Measurements from ENCODE around the gene TRPM8. TPM values are rescaled to one million over a fixed set of nuclear protein-coding genes. Genes with fewer than 3 reads are reported as not detected.

Gene TRPM8
- total RNA-seq, 4 donors from 2014 or later, result not detected

DNA sequence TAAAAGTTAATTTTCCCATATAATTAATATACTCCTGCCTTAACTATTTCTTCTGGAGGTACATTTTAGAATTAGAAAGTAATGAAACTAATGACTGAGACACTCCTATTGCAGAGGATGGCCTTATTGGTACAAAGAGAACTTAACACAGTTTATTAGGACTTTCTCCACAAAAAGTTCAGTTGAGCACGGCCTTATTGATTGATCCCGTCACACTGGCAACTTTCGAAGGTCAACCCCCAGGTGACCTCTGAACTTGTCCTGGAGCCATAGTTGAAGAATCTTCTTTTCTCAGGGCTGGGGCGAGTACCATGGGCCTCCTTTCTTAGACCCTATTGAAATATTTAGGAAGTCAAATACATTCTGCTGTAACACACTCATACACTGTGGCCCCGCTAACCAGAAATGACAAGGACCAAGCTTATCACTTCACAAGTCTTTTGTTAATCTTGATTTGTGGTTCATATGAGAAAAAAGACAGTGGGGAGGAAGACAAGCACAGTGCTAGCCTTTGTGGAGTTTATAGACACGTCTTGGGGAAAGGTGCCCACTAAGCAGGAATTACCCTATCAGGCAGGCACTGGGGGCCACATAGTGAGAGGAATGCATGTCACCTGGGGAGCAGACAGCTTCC, 144.6 kb downstream of the TRPM8 start:
- H3K27ac ChIP-seq, result no peak overlapping the region
- no peak overlapping the region for H3K4me3 ChIP-seq
- no peak for TF ChIP-seq EP300 (IDR thresholded peaks at IDR 0.05)
- TF ChIP-seq POLR2AphosphoS5 (IDR thresholded peaks at IDR 0.05), result no peak
- TF ChIP-seq, protein P1, sequence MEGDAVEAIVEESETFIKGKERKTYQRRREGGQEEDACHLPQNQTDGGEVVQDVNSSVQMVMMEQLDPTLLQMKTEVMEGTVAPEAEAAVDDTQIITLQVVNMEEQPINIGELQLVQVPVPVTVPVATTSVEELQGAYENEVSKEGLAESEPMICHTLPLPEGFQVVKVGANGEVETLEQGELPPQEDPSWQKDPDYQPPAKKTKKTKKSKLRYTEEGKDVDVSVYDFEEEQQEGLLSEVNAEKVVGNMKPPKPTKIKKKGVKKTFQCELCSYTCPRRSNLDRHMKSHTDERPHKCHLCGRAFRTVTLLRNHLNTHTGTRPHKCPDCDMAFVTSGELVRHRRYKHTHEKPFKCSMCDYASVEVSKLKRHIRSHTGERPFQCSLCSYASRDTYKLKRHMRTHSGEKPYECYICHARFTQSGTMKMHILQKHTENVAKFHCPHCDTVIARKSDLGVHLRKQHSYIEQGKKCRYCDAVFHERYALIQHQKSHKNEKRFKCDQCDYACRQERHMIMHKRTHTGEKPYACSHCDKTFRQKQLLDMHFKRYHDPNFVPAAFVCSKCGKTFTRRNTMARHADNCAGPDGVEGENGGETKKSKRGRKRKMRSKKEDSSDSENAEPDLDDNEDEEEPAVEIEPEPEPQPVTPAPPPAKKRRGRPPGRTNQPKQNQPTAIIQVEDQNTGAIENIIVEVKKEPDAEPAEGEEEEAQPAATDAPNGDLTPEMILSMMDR (IDR thresholded peaks at IDR 0.05), result no peak
- no peak for TF ChIP-seq POLR2A (IDR thresholded peaks at IDR 0.05)
- H3K9me3 ChIP-seq, result no peaks in the 10 kb centered on the region
- no peaks in the 10 kb centered on the region for H3K36me3 ChIP-seq
- no peaks in the 10 kb centered on the region for H3K4me1 ChIP-seq
- WGBS, 2 donors (ENCODE audit: low coverage in 1 of 2), result 66 to 73% methylated on average over 6 of the region's 6 CpGs
- no peak for ATAC-seq
- peaks cover 14% of the 10 kb centered on the region for H3K27me3 ChIP-seq

DNA sequence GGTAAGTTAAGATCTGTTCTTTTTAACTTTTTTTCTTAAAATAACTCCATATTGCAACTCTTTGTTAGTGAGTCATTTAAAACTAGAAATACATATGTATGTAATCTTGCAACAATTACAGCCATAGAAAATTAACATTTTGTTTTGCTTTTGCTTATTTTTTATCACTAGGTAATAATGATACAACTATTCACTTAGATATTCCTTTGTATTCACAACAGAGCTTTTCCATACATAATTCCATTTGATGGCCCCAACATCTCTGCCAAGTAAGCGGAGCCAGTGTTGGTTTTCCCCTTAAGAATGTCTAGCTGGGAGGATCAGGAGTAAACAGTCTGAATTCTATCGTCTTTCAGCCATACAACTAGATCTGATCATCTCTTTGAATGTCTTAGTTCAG, 149.4 kb downstream of the TRPM8 start:
- no peak overlapping the region for H3K4me3 ChIP-seq
- no peaks in the 10 kb centered on the region for H3K4me1 ChIP-seq
- H3K27ac ChIP-seq, result no peak overlapping the region
- ATAC-seq, result no peak
- H3K27me3 ChIP-seq, result peaks cover 4% of the 10 kb centered on the region
- no peaks in the 10 kb centered on the region for H3K9me3 ChIP-seq
- 64 to 100% methylated on average over 1 to 2 of the region's 2 CpGs for WGBS, 2 donors (ENCODE audit: low coverage in 1 of 2)
- H3K36me3 ChIP-seq, result no peaks in the 10 kb centered on the region
- TF ChIP-seq POLR2AphosphoS5 (IDR thresholded peaks at IDR 0.05) (no peak), EP300 (IDR thresholded peaks at IDR 0.05) (no peak), POLR2A (IDR thresholded peaks at IDR 0.05) (no peak)
- TF ChIP-seq, protein P1 (IDR thresholded peaks at IDR 0.05), result no peak

Other genes with a start within 250 kb of the TRPM8 start
- gene UGT1A9, start 245.5 kb upstream of the TRPM8 start, total RNA-seq, result not detected
- gene UGT1A7, start 235.5 kb upstream of the TRPM8 start, total RNA-seq, result 1 to 10 TPM in 1 of 4 donors, not detected in 3; 4.6 TPM
- gene UGT1A6, start 224.5 kb upstream of the TRPM8 start, total RNA-seq, result 10 to 100 TPM in 1 of 4 donors, under 1 TPM in 2, not detected in 1; 0.27 to 20.1 (median 0.58) TPM
- gene UGT1A5, start 204.5 kb upstream of the TRPM8 start, total RNA-seq, result not detected
- under 1 TPM in 1 of 4 donors, not detected in 3; 0.13 TPM for gene UGT1A4, start 198.6 kb upstream of the TRPM8 start, total RNA-seq
- gene UGT1A3, start 188.3 kb upstream of the TRPM8 start, total RNA-seq, result not detected
- under 1 TPM in 1 of 4 donors, not detected in 3; 0.94 TPM for gene UGT1A1, start 157.1 kb upstream of the TRPM8 start, total RNA-seq
- not detected for gene MROH2A, start 139.0 kb upstream of the TRPM8 start, total RNA-seq
- 1 to 10 TPM in 2 of 4 donors, under 1 TPM in 1, not detected in 1; 0.15 to 3.1 (median 2.5) TPM for gene HJURP, start 62.8 kb upstream of the TRPM8 start, total RNA-seq
- not detected for gene SPP2, start 133.3 kb downstream of the TRPM8 start, total RNA-seq